H9 (cell line): ENCODE measurements around the gene GALR3. TPM values are rescaled to one million over a fixed set of nuclear protein-coding genes. Genes with fewer than 3 reads are reported as not detected.

Experiments
- DNase-seq: peaks from one replicate; pipeline ENCODE4 v3.0.0-alpha.2; 2017
- H2AFZ ChIP-seq: one replicate; pipeline ENCODE4 v1.6.1; 2013; ENCODE audit warnings: mild to moderate bottlenecking, low read length, control low read depth, moderate library complexity
- H2AK5ac ChIP-seq: 2 replicates; pipeline ENCODE4 v1.6.1; 2013; ENCODE audit warnings: low read length, control low read depth, mixed read lengths; ENCODE audit not compliant: insufficient read length
- H2BK120ac ChIP-seq: one replicate; pipeline ENCODE4 v1.6.1; 2013; ENCODE audit warnings: low read depth, mild to moderate bottlenecking, low read length, control low read depth, inconsistent platforms; ENCODE audit not compliant: poor library complexity, severe bottlenecking
- H2BK12ac ChIP-seq: 2 replicates; pipeline ENCODE4 v1.6.1; 2013; ENCODE audit warnings: low read length, control low read depth, mixed read lengths, low read depth; ENCODE audit not compliant: insufficient read length
- H2BK15ac ChIP-seq: 2 replicates; pipeline ENCODE4 v1.6.1; 2013; ENCODE audit warnings: low read depth, low read length, control low read depth
- H2BK20ac ChIP-seq: one replicate; pipeline ENCODE4 v1.6.1; 2013; ENCODE audit warnings: low read depth, mild to moderate bottlenecking, low read length, control low read depth, inconsistent platforms; ENCODE audit not compliant: poor library complexity, severe bottlenecking
- H2BK5ac ChIP-seq: 2 replicates; pipeline ENCODE4 v1.6.1; 2013; ENCODE audit warnings: low read length, control low read depth, mixed read lengths; ENCODE audit not compliant: insufficient read length
- H3K14ac ChIP-seq: 2 replicates; pipeline ENCODE4 v1.6.1; 2013; ENCODE audit warnings: low read length, control low read depth; ENCODE audit not compliant: insufficient read depth
- H3K18ac ChIP-seq: 2 replicates; pipeline ENCODE4 v1.6.1; 2013; ENCODE audit warnings: low read depth, mild to moderate bottlenecking, mixed read lengths, low read length, control low read depth; ENCODE audit not compliant: insufficient read length
- H3K23ac ChIP-seq: 2 replicates; pipeline ENCODE4 v1.6.1; 2013; ENCODE audit warnings: low read length, control low read depth, mixed read lengths, low read depth; ENCODE audit not compliant: insufficient read length
- H3K23me2 ChIP-seq: 2 replicates; pipeline ENCODE4 v1.6.1; 2013; ENCODE audit warnings: low read depth, mild to moderate bottlenecking, mixed read lengths, low read length, control low read depth; ENCODE audit not compliant: insufficient read length, poor library complexity, severe bottlenecking
- H3K27ac ChIP-seq: 2 replicates; pipeline ENCODE4 v1.5.1; 2013; ENCODE audit warnings: low read length, control low read depth, mixed read lengths, low read depth; ENCODE audit not compliant: insufficient read length
- H3K27me3 ChIP-seq: 2 replicates; pipeline ENCODE4 v1.6.1; 2013; ENCODE audit warnings: low read length, control low read depth, inconsistent platforms; ENCODE audit not compliant: insufficient read depth
- H3K4ac ChIP-seq: 2 replicates; pipeline ENCODE4 v1.6.1; 2013; ENCODE audit warnings: low read depth, mild to moderate bottlenecking, control low read depth, inconsistent platforms, low read length, moderate library complexity
- H3K4me1 ChIP-seq: 2 replicates; pipeline ENCODE4 v1.6.1; 2013; ENCODE audit warnings: low read length, control low read depth, inconsistent platforms; ENCODE audit not compliant: insufficient read depth
- H3K4me2 ChIP-seq: 2 replicates; pipeline ENCODE4 v1.6.1; 2013; ENCODE audit warnings: low read length, control low read depth, mixed read lengths; ENCODE audit not compliant: insufficient read length, insufficient read depth
- H3K56ac ChIP-seq: 2 replicates; pipeline ENCODE4 v1.6.1; 2013; ENCODE audit warnings: low read depth, mild to moderate bottlenecking, mixed read lengths, low read length, control low read depth; ENCODE audit not compliant: insufficient read length
- H3K79me1 ChIP-seq: 2 replicates; pipeline ENCODE4 v1.6.1; 2013; ENCODE audit warnings: low read depth, mild to moderate bottlenecking, moderate library complexity, low read length, control low read depth, inconsistent platforms; ENCODE audit not compliant: insufficient read depth, poor library complexity, severe bottlenecking
- H3K79me2 ChIP-seq: 2 replicates; pipeline ENCODE4 v1.6.1; 2013; ENCODE audit warnings: low read length, control low read depth, inconsistent platforms; ENCODE audit not compliant: insufficient read depth
- H3K9ac ChIP-seq: 2 replicates; pipeline ENCODE4 v1.6.1; 2013; ENCODE audit warnings: low read length, control low read depth, mixed read lengths; ENCODE audit not compliant: insufficient read length; ENCODE audit errors: extremely low read depth
- H3K9me3 ChIP-seq: one replicate; pipeline ENCODE4 v1.6.1; 2013; ENCODE audit warnings: low read depth, low read length, inconsistent platforms; ENCODE audit not compliant: control insufficient read depth
- H3T11ph ChIP-seq: one replicate; pipeline ENCODE4 v1.6.1; 2013; ENCODE audit warnings: mild to moderate bottlenecking, low read length, control low read depth, inconsistent platforms
- H4K20me1 ChIP-seq: one replicate; pipeline ENCODE4 v1.6.1; 2013; ENCODE audit not compliant: control insufficient read depth, insufficient read length, insufficient read depth
- H4K5ac ChIP-seq: 2 replicates; pipeline ENCODE4 v1.6.1; 2013; ENCODE audit warnings: low read depth, mild to moderate bottlenecking, mixed read lengths, low read length, control low read depth; ENCODE audit not compliant: insufficient read length
- H4K8ac ChIP-seq: replicated peaks from 2 replicates; pipeline ENCODE4 v1.6.1; 2013; ENCODE audit warnings: low read length, control low read depth, mixed read lengths, low read depth; ENCODE audit not compliant: insufficient read length
- H4K91ac ChIP-seq: 2 replicates; pipeline ENCODE4 v1.6.1; 2013; ENCODE audit warnings: low read depth, mild to moderate bottlenecking, moderate library complexity, mixed read lengths, low read length, control low read depth; ENCODE audit not compliant: insufficient read length
- H3K27ac Mint-ChIP-seq, 3 experiments: 2 replicates in 2 of 3; 3 replicates in 1 of 3; pipeline ENCODE4 v1.8.0; 2020 to 2021; ENCODE audit warnings: mixed read lengths in 3 of 3, mild to moderate bottlenecking in 1 of 3, moderate library complexity in 1 of 3
- H3K27me3 Mint-ChIP-seq: 2 replicates; pipeline ENCODE4 v1.8.0; 2021; ENCODE audit warnings: low read depth, mild to moderate bottlenecking, moderate library complexity, mixed read lengths
- H3K36me3 Mint-ChIP-seq, 3 experiments: 2 replicates in 2 of 3; 3 replicates in 1 of 3; pipeline ENCODE4 v1.8.0; 2020 to 2021; ENCODE audit warnings: low read depth in 3 of 3, mixed read lengths in 3 of 3; ENCODE audit not compliant: insufficient read depth in 1 of 3
- H3K4me1 Mint-ChIP-seq, 2 experiments: 2 replicates each; pipeline ENCODE4 v1.8.0; 2020; ENCODE audit warnings: mixed read lengths in 2 of 2
- H3K4me3 Mint-ChIP-seq, 2 experiments: 2 replicates in 1 of 2; 3 replicates in 1 of 2; pipeline ENCODE4 v1.8.0; 2020 to 2021; ENCODE audit warnings: mild to moderate bottlenecking in 2 of 2, mixed read lengths in 2 of 2, moderate library complexity in 1 of 2
- H3K9me3 Mint-ChIP-seq, 2 experiments: 2 replicates in 1 of 2; 3 replicates in 1 of 2; pipeline ENCODE4 v1.8.0; 2020; ENCODE audit warnings: mild to moderate bottlenecking in 2 of 2, mixed read lengths in 2 of 2, moderate library complexity in 1 of 2
- CTCF ChIP-seq: fragments of 200-600 bp; sonication (generic); conservative IDR thresholded peaks from 3 replicates; pipeline ENCODE4 v1.8.0; 2021; ENCODE audit warnings: antibody characterized with exemption, mild to moderate bottlenecking
- WGBS: extraction: QIAGEN DNeasy Blood & Tissue Kit; methylation state at CpG from one replicate; pipeline ENCODE4 v1.1.7; 2013; ENCODE audit warnings: missing lambda C conversion rate, low lambda C conversion rate, mixed read lengths; ENCODE audit not compliant: insufficient read length; ENCODE audit errors: extremely low coverage; 5-methylcytosine and 5-hydroxymethylcytosine counted together
- total RNA-seq: library from RNA; stranded (reverse); gene quantifications from 2 replicates; pipeline ENCODE4 v1.2.1, GENCODE V29; 2021

The GALR3 gene
- total RNA-seq, 1 experiment from 2014 or later: 0.59 TPM

GRCh38 chr22:37804881-37805809 lies 18.0 kb upstream of the GALR3 start:
- no peak overlapping the region for H3K56ac ChIP-seq
- Mint-ChIP-seq H3K36me3 (peaks cover 0 to 4% (median 0%) of the 10 kb centered on the region in 3 experiments; a peak in 2 of 7 replicates), H3K27ac (no peak overlapping the region; a peak in 1 of 7 replicates), H3K27me3 (peaks cover 60% of the 10 kb centered on the region), H3K9me3 (peaks cover 0 to 4% of the 10 kb centered on the region in 2 experiments; a peak in 3 of 5 replicates), H3K4me3 (peak overlapping the region; percentile 81 to 93), H3K4me1 (peaks cover 35 to 43% of the 10 kb centered on the region in 2 experiments)
- H3K79me2 ChIP-seq: 0 out of 2 replicates have a peak, but pooled peaks cover 2% of the 10 kb centered on the region
- no peak for TF ChIP-seq CTCF
- H3K9ac ChIP-seq: peak overlapping the region; percentile 65
- H2BK15ac ChIP-seq: no peak overlapping the region
- no peak overlapping the region for H3K23ac ChIP-seq
- H3K23me2 ChIP-seq: peaks cover 54% of the 10 kb centered on the region
- H4K91ac ChIP-seq: peak overlapping the region; percentile 97
- no peaks in the 10 kb centered on the region for H3K9me3 ChIP-seq
- no peak overlapping the region for H3T11ph ChIP-seq
- no peak overlapping the region for H2AFZ ChIP-seq
- H3K27me3 ChIP-seq: peaks cover 13% of the 10 kb centered on the region; the same call in 1 of the 2 replicates
- H4K20me1 ChIP-seq: no peaks in the 10 kb centered on the region
- H3K18ac ChIP-seq: peak overlapping the region; percentile 72
- no peaks in the 10 kb centered on the region; the same call in 1 of the 2 replicates for H3K4me1 ChIP-seq
- H3K4me2 ChIP-seq: peak overlapping the region; percentile 87
- peak overlapping the region; percentile 95 for H3K4ac ChIP-seq
- peak overlapping the region; percentile 97 for H2BK120ac ChIP-seq
- peaks cover 2% of the 10 kb centered on the region for H3K79me1 ChIP-seq
- H3K14ac ChIP-seq: peak overlapping the region; percentile 93
- WGBS: no CpG with 5 or more reads among the region's 87 CpGs
- H3K27ac ChIP-seq: no peak overlapping the region
- peak overlapping the region; percentile 98 for H2BK20ac ChIP-seq
- no peak overlapping the region for H4K5ac ChIP-seq
- H2AK5ac ChIP-seq: no peak overlapping the region
- no peak overlapping the region for H2BK5ac ChIP-seq
- no peak overlapping the region for H4K8ac ChIP-seq
- H2BK12ac ChIP-seq: peak overlapping the region; percentile 94
- DNase-seq: peak; percentile 91
